Measurements from ENCODE around the gene YTHDF1. TPM values are rescaled to one million over a fixed set of nuclear protein-coding genes. Genes with fewer than 3 reads are reported as not detected.
A peak's percentile ranks its signal among the peaks of the same experiment; 100 is the strongest.

The YTHDF1 gene
- total RNA-seq, 1 experiment from 2014 or later = 21.1 TPM

DNA sequence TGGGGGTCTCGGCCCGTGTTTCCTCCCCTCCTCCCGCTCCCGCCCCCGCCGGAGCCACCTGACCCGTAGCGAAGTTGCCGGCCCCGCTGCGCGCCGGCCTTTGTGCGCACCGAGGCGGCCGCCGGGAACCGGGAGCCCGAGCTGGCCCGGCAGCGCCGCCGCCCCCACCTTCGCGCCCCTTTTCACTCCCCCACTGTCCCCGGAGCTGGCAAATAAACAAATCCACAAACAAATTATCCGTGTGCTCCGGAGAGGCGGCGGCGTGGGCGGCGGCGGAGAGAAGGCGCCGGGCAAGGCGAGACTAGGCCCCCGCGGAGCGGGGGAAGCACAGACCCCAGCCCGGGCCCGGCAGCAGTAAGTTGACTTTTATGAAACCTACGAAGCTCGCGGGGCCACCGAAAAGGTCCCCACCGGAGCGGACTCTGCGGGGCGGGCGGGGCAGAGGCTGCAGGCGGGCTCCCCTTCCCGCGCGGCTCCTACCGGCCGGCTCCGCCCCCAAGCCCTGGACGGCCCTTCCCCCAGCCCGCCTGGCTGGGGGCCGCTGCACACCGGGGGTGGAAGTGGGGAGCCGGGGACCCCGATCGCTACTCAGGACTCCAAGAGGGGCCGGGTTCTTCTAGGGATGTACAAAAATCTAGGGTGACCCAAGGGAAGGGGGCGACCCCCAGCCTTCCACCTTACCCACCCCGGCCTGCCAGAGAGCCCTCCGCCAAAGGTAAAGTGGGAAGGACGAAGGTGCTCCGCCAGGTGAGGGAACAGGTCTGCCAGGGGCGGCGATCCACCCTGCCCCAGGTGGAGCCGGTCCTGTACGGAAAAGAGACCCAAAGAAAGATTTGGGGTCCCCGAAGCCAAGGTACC is 40.7 kb downstream of the YTHDF1 start:
- no peak for DNase-seq (ENCODE audit: extremely low read depth, low read depth)

GRCh38 chr20:63174309-63175037 is 41.5 kb downstream of the YTHDF1 start:
- DNase-seq (ENCODE audit: extremely low read depth, low read depth) = no peak

DNA sequence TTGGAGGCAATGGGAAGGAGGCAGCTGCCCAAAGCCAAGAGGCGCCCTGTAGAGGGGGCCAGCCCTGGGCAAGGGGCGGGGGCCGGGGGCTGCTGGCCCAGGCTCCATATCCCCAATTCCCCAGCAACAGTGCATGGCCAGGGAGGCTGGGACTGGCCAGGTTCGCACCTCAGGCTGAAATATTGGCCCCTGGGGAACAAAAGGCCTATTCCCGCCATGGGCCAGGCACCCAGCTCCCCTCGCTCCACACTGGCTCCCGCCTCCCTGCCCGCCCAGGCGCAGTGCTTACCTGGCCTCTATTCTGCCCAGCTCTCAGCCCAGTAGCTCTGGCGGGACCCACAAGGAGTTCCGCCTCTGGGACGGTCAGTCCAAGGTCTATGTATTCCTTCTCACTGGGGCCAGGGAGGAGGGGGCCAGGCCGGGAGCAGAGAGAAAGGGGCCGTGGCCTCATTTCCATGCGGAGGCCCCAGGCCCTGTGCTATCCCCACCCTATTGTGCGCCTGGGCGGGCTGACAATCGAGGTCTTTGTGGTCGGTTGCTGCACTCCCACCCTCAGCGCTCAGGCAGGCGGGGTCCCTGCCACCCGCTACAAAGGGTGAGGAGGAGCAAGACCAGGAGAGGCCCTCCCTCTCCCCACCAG is 42.3 kb downstream of the YTHDF1 start:
- DNase-seq (ENCODE audit: extremely low read depth, low read depth) = no peak

GRCh38 chr20:63172726-63173125 is 43.2 kb downstream of the YTHDF1 start:
- peak; percentile 21 for DNase-seq (ENCODE audit: extremely low read depth, low read depth)

DNA sequence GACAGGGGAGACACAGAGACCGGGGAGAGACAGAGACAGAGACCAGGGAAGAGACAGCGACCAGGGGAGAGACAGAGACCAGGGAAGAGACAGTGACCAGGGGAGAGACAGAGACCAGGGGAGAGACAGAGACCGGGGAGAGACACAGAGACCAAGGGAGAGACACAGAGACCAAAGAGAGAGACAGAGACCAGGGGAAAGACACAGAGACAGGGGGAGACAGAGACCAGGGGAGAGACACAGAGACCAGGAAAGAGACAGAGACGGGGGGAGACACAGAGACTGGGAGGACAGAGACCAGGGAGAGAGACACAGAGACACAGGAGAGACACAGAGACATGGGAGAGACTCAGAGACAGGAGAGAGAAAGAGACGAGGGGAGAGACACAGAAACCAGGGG is 43.9 kb downstream of the YTHDF1 start:
- DNase-seq (ENCODE audit: extremely low read depth, low read depth) = no peak

DNA sequence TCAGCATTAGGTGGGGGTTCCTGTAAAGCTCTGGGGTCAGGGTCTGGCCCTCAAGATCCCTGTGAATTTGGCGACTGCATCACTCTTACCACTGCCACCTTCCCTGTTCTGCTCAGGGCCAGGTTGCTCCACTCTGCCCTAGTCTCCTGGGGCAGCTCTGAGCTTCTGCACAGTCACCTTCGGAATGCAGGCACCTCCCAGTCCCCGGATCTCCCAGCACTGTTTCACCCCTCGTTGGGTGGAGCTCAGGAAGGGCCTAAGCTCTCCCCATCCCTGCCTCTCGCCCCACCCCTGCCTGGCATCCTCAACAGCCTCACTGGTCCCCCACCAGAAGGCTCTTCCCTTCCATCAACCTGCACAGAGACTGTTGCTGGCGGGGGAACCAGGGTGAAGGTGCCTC is 46.2 kb downstream of the YTHDF1 start:
- DNase-seq (ENCODE audit: extremely low read depth, low read depth) = no peak

- DNase-seq (ENCODE audit: extremely low read depth, low read depth) = no peak
Measured at GRCh38 chr20:63168861-63169260, 47.1 kb downstream of the YTHDF1 start.

GRCh38 chr20:63167918-63168520 is 47.9 kb downstream of the YTHDF1 start:
- no peak for DNase-seq (ENCODE audit: extremely low read depth, low read depth)

- no peak for DNase-seq (ENCODE audit: extremely low read depth, low read depth)
Measured at GRCh38 chr20:63167026-63167917, 48.7 kb downstream of the YTHDF1 start.

GRCh38 chr20:63166193-63167020 is 49.5 kb downstream of the YTHDF1 start:
- DNase-seq (ENCODE audit: extremely low read depth, low read depth) = no peak

- DNase-seq (ENCODE audit: extremely low read depth, low read depth) = no peak
Measured at GRCh38 chr20:63165356-63166192, 50.4 kb downstream of the YTHDF1 start.

- DNase-seq (ENCODE audit: extremely low read depth, low read depth) = no peak
Measured at GRCh38 chr20:63164484-63165355, 51.2 kb downstream of the YTHDF1 start.

DNA sequence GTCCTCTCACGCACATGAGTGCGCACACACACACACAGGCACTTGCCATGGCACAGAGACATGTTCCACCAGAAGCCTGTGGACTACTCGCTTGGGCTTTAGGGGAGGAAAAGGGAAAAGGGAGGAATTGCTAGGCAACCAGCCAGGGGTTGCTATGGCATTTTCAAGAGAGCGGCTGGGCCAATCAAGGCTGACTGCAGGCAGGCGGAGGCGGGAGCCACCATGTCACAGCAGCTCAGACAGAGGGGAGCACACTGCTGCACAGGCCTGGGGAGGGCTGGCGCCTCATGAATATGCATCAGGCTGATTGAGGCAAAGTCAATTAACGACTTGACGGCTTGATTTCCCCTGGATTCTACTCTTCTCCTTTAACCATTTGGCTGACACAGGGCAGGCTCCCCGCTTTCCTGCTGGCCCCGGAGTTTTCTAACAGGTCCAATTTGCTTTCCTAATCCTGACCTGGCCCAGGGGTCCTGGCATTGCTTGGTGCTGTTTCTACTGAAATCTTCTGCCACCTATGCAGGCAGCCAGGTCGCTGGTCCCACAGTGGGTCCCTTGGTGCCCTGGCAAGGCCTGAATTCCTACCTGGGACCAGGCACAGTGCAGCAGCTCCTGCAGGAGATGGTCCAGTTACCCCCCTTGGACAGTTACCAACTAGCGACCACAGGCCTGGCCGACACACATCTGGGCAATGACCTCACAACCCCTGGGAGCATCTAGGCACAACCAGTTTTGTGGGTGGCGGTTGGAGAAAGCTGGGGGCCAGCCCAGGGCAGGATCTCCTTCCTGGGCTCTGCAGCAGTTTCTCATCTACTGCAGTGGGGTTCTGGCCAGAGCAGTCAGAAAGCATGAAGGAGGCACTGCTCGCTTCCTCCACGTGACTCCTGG is 52.1 kb downstream of the YTHDF1 start:
- no peak for DNase-seq (ENCODE audit: extremely low read depth, low read depth)

DNA sequence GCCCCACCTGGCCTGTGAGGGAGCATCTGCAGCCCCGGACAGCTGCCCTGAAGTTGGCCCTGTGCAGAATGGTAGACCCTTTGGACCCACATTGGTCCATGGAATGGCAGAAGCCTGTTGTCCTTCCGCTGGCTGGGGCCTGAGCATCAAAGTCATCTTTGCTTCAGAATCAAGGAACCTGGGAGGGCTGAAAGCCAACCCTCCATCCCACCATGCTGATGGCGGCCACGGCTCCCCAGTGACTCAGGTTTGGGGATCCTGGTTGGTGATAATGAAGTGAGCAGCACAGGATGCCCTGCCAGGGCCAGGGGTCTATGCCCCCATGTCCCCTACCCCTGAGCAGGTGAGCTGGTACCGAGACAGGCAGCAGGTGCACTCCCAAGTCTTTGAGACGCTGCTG is 52.8 kb downstream of the YTHDF1 start:
- no peak for DNase-seq (ENCODE audit: extremely low read depth, low read depth)

- DNase-seq (ENCODE audit: extremely low read depth, low read depth) = no peak
Measured at GRCh38 chr20:63162206-63162795, 53.6 kb downstream of the YTHDF1 start.

GRCh38 chr20:63161176-63161651 is 54.7 kb downstream of the YTHDF1 start:
- no peak for DNase-seq (ENCODE audit: extremely low read depth, low read depth)
